Measurements from ENCODE around the gene ITGB2. TPM values are rescaled to one million over a fixed set of nuclear protein-coding genes. Genes with fewer than 3 reads are reported as not detected.

Gene ITGB2
- total RNA-seq, 1 experiment from 2014 or later: 1.5 TPM

- Histone ChIP-seq H4K20me1 (ENCODE audit: insufficient read depth) (no peaks in the 10 kb centered on the region), H3K27me3 (ENCODE audit: insufficient read depth, low read length) (no peaks in the 10 kb centered on the region), H3K36me3 (ENCODE audit: control insufficient read depth in 1 of 2, insufficient read depth in 2 of 2, low read length in 2 of 2) (peaks cover 2 to 17% of the 10 kb centered on the region in 2 experiments; a peak in 2 of 4 replicates), H3K4me1 (ENCODE audit: control insufficient read depth in 1 of 2, insufficient read depth in 2 of 2, low read length in 2 of 2) (peaks cover 10 to 17% of the 10 kb centered on the region in 2 experiments; a peak in 3 of 4 replicates), H3K9me3 (ENCODE audit: control insufficient read depth in 1 of 2, insufficient read depth in 1 of 2, low read depth in 1 of 2, low read length in 2 of 2) (no peaks in the 10 kb centered on the region), H3K4me2 (ENCODE audit: low read length) (peak overlapping the region; percentile 77), H3K79me2 (ENCODE audit: insufficient read depth, low read length) (no peaks in the 10 kb centered on the region), H3K9ac (ENCODE audit: low read length) (no peak overlapping the region), H2AFZ (ENCODE audit: low read depth, low read length, poor library complexity, severe bottlenecking) (no peak overlapping the region), H3K9me2 (ENCODE audit: insufficient read depth) (no peaks in the 10 kb centered on the region), H3K4me3 (replicated peaks in 1 of 2; ENCODE audit: low read depth in 1 of 2, low read length in 2 of 2) (no peak overlapping the region; a peak in 1 of 4 replicates), H3K27ac (ENCODE audit: low read depth, low read length) (peak overlapping the region; percentile 15; the same call in 1 of the 2 replicates)
- intact Hi-C loops (cut with micrococcal nuclease): no loop called here
- no TSS peak for BruUV-seq (replicated peaks)
- ChIA-PET CTCF (no interaction called here), POLR2A (no interaction called here), RAD21 (ENCODE audit: low non-redundant PET in 1 of 2, low total read pairs in 2 of 2, uncharacterized antibody in 2 of 2, unreplicated experiment in 2 of 2) (no interaction called here)
- no peak for ATAC-seq
- TF ChIP-seq SIN3A (IDR thresholded peaks at IDR 0.05; ENCODE audit: low read depth) (no peak), ELF1 (IDR thresholded peaks at IDR 0.05; ENCODE audit: borderline replicate concordance, low read depth) (no peak), EGR1 (IDR thresholded peaks at IDR 0.05; ENCODE audit: low read depth) (no peak), FOSL1 (IDR thresholded peaks at IDR 0.05; ENCODE audit: low read depth) (no peak), ZFX (IDR thresholded peaks at IDR 0.05) (no peak), RAD21 (IDR thresholded peaks at IDR 0.05; ENCODE audit: low read depth) (no peak), TCF7L2 (IDR thresholded peaks at IDR 0.05; ENCODE audit: borderline replicate concordance, extremely low read depth, insufficient read depth, insufficient read length) (no peak), ZNF274 (IDR thresholded peaks at IDR 0.05; ENCODE audit: low read depth, low read length) (no peak), MAX (IDR thresholded peaks at IDR 0.05) (no peak), REST (IDR thresholded peaks at IDR 0.05; ENCODE audit: low read depth) (no peak), SRF (IDR thresholded peaks at IDR 0.05; ENCODE audit: low read depth) (no peak), POLR2A (IDR thresholded peaks at IDR 0.05; ENCODE audit: borderline replicate concordance, extremely low read depth, insufficient read depth, insufficient read length) (no peak), EZH2 (IDR thresholded peaks at IDR 0.05) (no peak), CEBPB (IDR thresholded peaks at IDR 0.05; ENCODE audit: low read depth) (no peak), ATF3 (IDR thresholded peaks at IDR 0.05) (no peak), CBX3 (IDR thresholded peaks at IDR 0.05; ENCODE audit: low read depth) (no peak), YY1 (IDR thresholded peaks at IDR 0.05; ENCODE audit: extremely low read depth, insufficient replicate concordance, low read depth, low read length) (no peak)
- TF ChIP-seq, protein P1, sequence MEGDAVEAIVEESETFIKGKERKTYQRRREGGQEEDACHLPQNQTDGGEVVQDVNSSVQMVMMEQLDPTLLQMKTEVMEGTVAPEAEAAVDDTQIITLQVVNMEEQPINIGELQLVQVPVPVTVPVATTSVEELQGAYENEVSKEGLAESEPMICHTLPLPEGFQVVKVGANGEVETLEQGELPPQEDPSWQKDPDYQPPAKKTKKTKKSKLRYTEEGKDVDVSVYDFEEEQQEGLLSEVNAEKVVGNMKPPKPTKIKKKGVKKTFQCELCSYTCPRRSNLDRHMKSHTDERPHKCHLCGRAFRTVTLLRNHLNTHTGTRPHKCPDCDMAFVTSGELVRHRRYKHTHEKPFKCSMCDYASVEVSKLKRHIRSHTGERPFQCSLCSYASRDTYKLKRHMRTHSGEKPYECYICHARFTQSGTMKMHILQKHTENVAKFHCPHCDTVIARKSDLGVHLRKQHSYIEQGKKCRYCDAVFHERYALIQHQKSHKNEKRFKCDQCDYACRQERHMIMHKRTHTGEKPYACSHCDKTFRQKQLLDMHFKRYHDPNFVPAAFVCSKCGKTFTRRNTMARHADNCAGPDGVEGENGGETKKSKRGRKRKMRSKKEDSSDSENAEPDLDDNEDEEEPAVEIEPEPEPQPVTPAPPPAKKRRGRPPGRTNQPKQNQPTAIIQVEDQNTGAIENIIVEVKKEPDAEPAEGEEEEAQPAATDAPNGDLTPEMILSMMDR (IDR thresholded peaks at IDR 0.05 in 2 of 3, conservative IDR thresholded peaks at IDR 0.05 in 1 of 3; ENCODE audit: borderline replicate concordance in 1 of 3, insufficient read depth in 1 of 3, low read depth in 2 of 3, low read length in 2 of 3): no peak
- TF ChIP-seq, protein P2, sequence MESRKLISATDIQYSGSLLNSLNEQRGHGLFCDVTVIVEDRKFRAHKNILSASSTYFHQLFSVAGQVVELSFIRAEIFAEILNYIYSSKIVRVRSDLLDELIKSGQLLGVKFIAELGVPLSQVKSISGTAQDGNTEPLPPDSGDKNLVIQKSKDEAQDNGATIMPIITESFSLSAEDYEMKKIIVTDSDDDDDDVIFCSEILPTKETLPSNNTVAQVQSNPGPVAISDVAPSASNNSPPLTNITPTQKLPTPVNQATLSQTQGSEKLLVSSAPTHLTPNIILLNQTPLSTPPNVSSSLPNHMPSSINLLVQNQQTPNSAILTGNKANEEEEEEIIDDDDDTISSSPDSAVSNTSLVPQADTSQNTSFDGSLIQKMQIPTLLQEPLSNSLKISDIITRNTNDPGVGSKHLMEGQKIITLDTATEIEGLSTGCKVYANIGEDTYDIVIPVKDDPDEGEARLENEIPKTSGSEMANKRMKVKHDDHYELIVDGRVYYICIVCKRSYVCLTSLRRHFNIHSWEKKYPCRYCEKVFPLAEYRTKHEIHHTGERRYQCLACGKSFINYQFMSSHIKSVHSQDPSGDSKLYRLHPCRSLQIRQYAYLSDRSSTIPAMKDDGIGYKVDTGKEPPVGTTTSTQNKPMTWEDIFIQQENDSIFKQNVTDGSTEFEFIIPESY (IDR thresholded peaks at IDR 0.05; ENCODE audit: extremely low read depth, insufficient replicate concordance, low read length): no peak
- no peak for DNase-seq (ENCODE audit: low read depth, low spot score)
These were observed 74.0 kb downstream of the ITGB2 start for GRCh38 chr21:44846485-44847260.
